Measurements from ENCODE around the gene LPAR3.

LPAR3 gene

GRCh38 chr1:84899969-84900368, 7.0 kb upstream of the LPAR3 start:
- no peak for DNase-seq

- no peak for DNase-seq
Measured at GRCh38 chr1:84896279-84896678, 3.3 kb upstream of the LPAR3 start.

- no peak for DNase-seq
Measured at GRCh38 chr1:84890566-84890965, 2.4 kb downstream of the LPAR3 start.

GRCh38 chr1:84889437-84889836, 3.6 kb downstream of the LPAR3 start:
- DNase-seq = no peak

- no peak for DNase-seq
Measured at GRCh38 chr1:84888753-84889152, 4.3 kb downstream of the LPAR3 start.

GRCh38 chr1:84887261-84887934, 5.6 kb downstream of the LPAR3 start:
- DNase-seq = no peak

GRCh38 chr1:84885469-84885868, 7.5 kb downstream of the LPAR3 start:
- no peak for DNase-seq

- no peak for DNase-seq
Measured at GRCh38 chr1:84884671-84885389, 8.2 kb downstream of the LPAR3 start.

GRCh38 chr1:84883286-84883685, 9.7 kb downstream of the LPAR3 start:
- no peak for DNase-seq

- DNase-seq = no peak
Measured at GRCh38 chr1:84877592-84877991, 15.4 kb downstream of the LPAR3 start.

GRCh38 chr1:84876353-84876752, 16.7 kb downstream of the LPAR3 start:
- DNase-seq = no peak

- DNase-seq = no peak
Measured at GRCh38 chr1:84873366-84873765, 19.6 kb downstream of the LPAR3 start.

GRCh38 chr1:84872696-84873355, 20.2 kb downstream of the LPAR3 start:
- no peak for DNase-seq

- no peak for DNase-seq
Measured at GRCh38 chr1:84871181-84871580, 21.8 kb downstream of the LPAR3 start.

- no peak for DNase-seq
Measured at GRCh38 chr1:84870591-84870990, 22.4 kb downstream of the LPAR3 start.

- no peak for DNase-seq
Measured at GRCh38 chr1:84869720-84870119, 23.3 kb downstream of the LPAR3 start.

- no peak for DNase-seq
Measured at GRCh38 chr1:84862810-84863251, 30.2 kb downstream of the LPAR3 start.

- no peak for DNase-seq
Measured at GRCh38 chr1:84861988-84862644, 30.9 kb downstream of the LPAR3 start.

- no peak for DNase-seq
Measured at GRCh38 chr1:84861516-84861915, 31.5 kb downstream of the LPAR3 start.

- DNase-seq = no peak
Measured at GRCh38 chr1:84859866-84860265, 33.1 kb downstream of the LPAR3 start.

- no peak for DNase-seq
Measured at GRCh38 chr1:84857906-84858305, 35.1 kb downstream of the LPAR3 start.

GRCh38 chr1:84856726-84857270, 36.2 kb downstream of the LPAR3 start:
- no peak for DNase-seq

Data from left hindlimb (tissue), 1 donor.